ENCODE data around the gene IGFBP3. TPM values are rescaled to one million over a fixed set of nuclear protein-coding genes. Genes with fewer than 3 reads are reported as not detected.

IGFBP3 gene
- total and polyA plus RNA-seq, 12 donors = 32.1 to 183 (median 70.6) TPM

GRCh38 chr7:45885264-45885882 is 35.7 kb downstream of the IGFBP3 start:
- H3K4me3 ChIP-seq = no peak overlapping the region
- no peak for DNase-seq
- H3K27me3 ChIP-seq = peaks cover 7 to 70% (median 59%) of the 10 kb centered on the region in 7 donors
- H3K27ac ChIP-seq = no peak overlapping the region
- H3K36me3 ChIP-seq = no peaks in the 10 kb centered on the region
- WGBS, 2 donors = 65 to 75% methylated on average over 7 of the region's 7 CpGs
- intact Hi-C loops (cut with DNase I) = no loop called here
- TF ChIP-seq CTCF (IDR thresholded peaks at IDR 0.05) = no peak
- no peak for ATAC-seq
- no peaks in the 10 kb centered on the region for H3K9me3 ChIP-seq
- peaks cover 0 to 14% (median 10%) of the 10 kb centered on the region in 9 donors for H3K4me1 ChIP-seq

GRCh38 chr7:45884136-45884535 is 36.9 kb downstream of the IGFBP3 start:
- no peak overlapping the region for H3K4me3 ChIP-seq
- 80 to 90% methylated on average over 4 of the region's 4 CpGs for WGBS, 2 donors
- peaks cover 7 to 59% (median 48%) of the 10 kb centered on the region in 7 donors for H3K27me3 ChIP-seq
- DNase-seq (no peak), ATAC-seq (no peak)
- peaks cover 0 to 14% (median 10%) of the 10 kb centered on the region in 9 donors for H3K4me1 ChIP-seq
- H3K36me3 ChIP-seq = no peaks in the 10 kb centered on the region
- no peak overlapping the region for H3K27ac ChIP-seq
- TF ChIP-seq CTCF (IDR thresholded peaks at IDR 0.05) = no peak
- peaks cover 0 to 4% (median 1%) of the 10 kb centered on the region in 11 donors for H3K9me3 ChIP-seq
- intact Hi-C loops (cut with DNase I) = no loop called here

- H3K27me3 ChIP-seq = peaks cover 0 to 42% (median 31%) of the 10 kb centered on the region in 7 donors
- no peaks in the 10 kb centered on the region for H3K4me1 ChIP-seq
- 78 to 79% methylated on average over 5 of the region's 5 CpGs for WGBS, 2 donors
- DNase-seq (no peak), ATAC-seq (no peak)
- H3K4me3 ChIP-seq = no peak overlapping the region
- no peak overlapping the region for H3K27ac ChIP-seq
- no peak for TF ChIP-seq CTCF (IDR thresholded peaks at IDR 0.05)
- intact Hi-C loops (cut with DNase I) = no loop called here
- peaks cover 0 to 19% (median 12%) of the 10 kb centered on the region in 11 donors for H3K9me3 ChIP-seq
- no peaks in the 10 kb centered on the region for H3K36me3 ChIP-seq
Observed at GRCh38 chr7:45882465-45882810, 38.6 kb downstream of the IGFBP3 start.

- Histone ChIP-seq H3K27ac (no peak overlapping the region), H3K4me3 (no peak overlapping the region), H3K36me3 (no peaks in the 10 kb centered on the region), H3K27me3 (peaks cover 0 to 37% (median 26%) of the 10 kb centered on the region in 7 donors), H3K9me3 (peaks cover 0 to 19% (median 12%) of the 10 kb centered on the region in 11 donors), H3K4me1 (no peaks in the 10 kb centered on the region)
- DNase-seq (no peak), ATAC-seq (no peak)
- WGBS, 2 donors = 67 to 75% methylated on average over 12 of the region's 12 CpGs
- intact Hi-C loops (cut with DNase I) = no loop called here
- TF ChIP-seq CTCF (IDR thresholded peaks at IDR 0.05) = no peak
Observed at GRCh38 chr7:45881759-45882464, 39.2 kb downstream of the IGFBP3 start.
